NCI-H1417 treated with DMSO at 0.1 percent for 48 hours (cell line): Measurements from ENCODE around the gene PRRX2.
"Not testable (repeated sequence)": the region's sequence is repeated elsewhere in the genome, so short reads cannot be mapped to it uniquely, and the experiment has no call there.

Source experiments
- DNase-seq: peaks from one replicate; lab custom pipeline; 2025; lab: John Stamatoyannopoulos, UW

The PRRX2 gene

DNA sequence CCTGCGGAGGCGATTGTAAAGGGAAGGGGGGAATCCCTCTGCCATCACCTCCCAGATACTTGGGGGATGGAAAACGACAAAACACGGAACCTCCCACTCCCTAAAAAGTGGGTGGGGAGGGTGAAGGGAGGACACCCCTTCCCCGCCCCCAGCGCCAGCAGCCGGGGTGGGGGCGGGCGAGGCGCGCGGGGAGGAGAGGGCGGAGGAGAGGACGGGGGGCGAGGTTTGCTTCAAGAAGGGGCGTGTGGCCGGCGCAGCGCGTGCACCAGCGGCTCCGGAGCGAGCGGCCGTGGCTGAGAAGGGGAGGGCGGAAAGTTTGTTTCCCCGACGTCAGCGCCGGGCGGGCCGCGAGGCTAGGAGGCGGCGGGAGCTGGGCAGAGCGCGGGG lies at the start of gene PRRX2:
PRRX2 (plus strand) TSS at position 259 of the 387 bp plus-strand sequence. CDS start 221 bp downstream, outside the sequence.
- no peak for DNase-seq

DNA sequence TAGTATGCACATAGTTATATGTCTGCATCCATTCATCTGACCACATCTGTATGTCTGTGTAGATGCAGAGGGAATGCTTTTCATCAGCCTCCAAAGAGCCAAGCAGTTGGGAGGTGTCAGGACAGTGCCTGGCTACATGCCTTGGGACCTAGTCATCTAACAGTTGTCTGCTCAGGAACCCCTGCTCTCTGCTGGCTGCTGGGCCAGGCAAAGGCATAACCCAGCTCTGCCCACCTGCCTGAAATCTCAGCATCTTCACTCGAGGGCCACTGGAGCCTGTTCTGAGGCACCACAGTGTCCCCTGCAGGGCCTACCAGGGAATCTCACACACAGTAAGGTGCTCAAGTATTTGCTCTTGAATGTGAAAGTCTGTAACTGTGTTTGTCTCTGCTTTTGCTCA lies 48.3 kb upstream of the PRRX2 start:
- no peak for DNase-seq

DNA sequence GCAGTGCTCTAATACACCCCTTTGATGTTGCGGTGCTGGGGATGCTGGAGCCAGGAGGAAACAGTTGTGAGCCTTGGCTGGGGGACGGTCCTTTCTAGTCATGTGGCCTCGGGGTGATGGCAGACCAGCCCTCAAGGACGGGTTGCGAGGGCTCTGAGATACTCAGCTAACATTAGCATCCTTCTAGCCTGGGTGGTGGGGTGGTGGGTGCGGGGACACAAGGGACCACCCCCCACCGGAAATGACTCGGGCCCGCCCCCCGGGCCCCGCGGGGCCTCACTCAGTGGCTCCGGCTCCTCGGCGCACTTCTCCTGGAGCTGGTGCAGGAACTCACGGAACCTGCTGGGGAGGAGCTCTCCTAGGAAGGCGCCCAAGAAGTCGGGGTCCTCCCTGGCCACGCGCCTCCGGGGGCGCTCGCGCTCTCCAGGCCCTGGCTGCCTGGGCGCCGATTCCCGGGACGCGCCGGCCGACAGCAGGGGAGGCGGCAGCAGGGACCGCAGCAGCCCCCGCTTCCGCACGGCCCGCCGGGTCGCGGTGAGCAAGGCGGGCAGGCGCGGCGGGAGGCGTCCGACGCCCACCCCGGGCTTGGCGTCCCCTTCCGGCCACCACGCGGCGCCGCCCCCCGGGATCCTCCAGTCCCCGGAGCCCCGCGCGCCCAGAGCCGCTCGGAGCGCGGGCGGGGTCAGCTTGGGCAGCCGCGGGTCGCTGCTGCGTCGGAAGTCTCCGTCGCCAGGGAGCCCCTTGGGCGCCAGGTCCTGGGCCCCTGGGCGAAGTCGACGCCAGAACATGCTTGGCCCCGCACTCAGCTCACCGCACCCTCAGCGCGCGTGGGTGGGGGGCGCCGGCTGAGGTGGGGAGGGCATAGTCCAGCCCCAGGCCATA lies 45.4 kb upstream of the PRRX2 start:
- DNase-seq, result no peak

DNA sequence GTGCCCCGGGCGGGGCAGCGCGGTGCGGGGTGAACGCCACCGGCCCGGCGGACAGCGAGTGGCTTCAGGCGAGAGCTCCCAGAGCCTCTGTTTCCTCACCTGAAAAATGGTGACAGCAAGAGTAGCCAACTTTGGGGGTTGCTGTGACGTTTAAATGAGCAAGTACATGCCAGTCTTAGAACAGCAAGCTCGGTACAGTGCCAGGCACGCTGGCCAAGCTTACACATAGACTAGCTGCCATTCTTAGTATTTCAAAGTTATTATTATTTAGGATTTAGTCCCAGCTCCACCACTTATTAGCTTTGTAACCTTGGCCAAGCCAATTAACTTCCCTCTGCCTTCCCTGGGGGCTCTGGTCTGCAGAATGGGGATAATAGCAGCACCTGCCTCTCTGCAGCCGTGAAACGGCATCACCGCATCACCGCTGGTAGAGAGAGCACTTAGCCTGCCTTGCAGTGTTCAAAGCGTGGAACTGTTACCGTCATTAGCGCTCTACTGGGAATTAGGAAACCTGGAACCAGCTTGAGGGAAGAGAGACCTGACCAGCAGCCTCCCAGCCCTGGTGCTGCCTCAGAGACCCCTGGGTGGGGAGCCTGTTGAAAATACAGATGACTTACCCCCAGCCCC lies 44.7 kb upstream of the PRRX2 start, which contains the start of gene C9orf50:
C9orf50 (minus strand) TSS at position 433 of the 627 bp plus-strand sequence. CDS start 527 bp downstream, outside the sequence.
- DNase-seq, result no peak

DNA sequence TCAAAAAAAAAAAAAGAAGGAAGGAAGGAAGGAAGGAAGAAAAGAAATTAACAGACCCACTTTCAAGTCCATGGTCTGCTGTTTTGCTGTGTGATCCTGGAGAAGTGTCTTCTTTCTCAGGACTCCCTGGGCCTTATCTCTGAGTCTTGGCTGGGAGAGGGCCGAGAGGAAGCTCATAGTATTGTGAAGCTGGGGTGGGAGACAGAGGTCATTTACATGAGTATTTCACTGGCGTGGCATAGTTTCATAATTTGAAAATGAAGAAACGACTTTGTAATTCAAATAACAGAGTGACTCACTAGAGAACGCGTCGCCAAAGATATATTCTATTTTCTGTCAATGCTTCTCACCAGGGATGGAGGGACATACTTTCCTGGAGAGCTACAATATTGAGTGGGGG lies 42.1 kb upstream of the PRRX2 start:
- no peak for DNase-seq

DNA sequence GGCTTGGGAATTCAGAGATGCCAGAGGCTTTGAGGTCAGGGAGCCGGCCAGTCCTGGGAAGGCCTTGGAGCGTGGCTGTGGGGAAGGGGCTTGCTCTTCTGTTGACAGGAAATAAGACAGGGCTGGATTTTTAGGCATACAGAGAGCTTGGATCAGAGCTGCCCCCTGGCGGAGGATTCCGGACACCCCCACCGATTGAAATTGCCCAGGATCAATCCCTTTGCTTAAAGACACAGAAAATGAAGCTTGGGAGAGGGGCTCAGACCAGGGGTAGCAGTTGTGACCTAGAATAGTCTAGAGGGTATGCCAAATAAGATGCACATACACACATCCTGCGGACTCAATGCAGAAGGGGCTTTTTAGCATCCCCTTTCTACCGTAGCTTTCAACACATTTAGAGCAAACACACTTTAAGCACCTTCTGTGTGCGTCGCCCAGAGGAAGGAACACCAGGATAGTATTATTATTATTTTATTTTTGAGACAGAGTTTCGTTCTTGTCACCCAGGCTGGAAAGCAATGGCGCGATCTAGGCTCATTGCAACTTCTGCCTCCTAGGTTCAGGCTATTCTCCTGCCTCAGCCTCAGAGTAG lies 41.2 kb upstream of the PRRX2 start:
- no peak for DNase-seq

DNA sequence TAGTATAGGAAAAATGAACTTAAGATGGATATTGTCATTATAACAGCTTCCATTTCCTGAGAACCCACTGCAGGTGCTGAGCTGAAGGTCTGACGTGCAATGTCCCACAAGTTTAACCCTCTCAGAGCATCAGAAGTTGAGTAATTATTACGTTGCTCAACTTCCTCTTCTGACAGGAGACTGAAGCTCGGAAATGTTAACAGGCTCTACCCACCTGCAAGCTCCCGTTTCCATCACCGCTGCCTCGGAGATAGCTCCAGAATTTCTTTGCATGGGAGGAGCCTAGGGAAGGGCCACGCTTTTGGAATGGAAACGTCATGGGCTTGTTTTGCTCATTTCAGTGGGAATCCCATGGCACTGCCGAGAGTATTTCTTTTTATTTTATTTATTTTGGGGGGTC lies 40.5 kb upstream of the PRRX2 start:
- DNase-seq, result no peak

DNA sequence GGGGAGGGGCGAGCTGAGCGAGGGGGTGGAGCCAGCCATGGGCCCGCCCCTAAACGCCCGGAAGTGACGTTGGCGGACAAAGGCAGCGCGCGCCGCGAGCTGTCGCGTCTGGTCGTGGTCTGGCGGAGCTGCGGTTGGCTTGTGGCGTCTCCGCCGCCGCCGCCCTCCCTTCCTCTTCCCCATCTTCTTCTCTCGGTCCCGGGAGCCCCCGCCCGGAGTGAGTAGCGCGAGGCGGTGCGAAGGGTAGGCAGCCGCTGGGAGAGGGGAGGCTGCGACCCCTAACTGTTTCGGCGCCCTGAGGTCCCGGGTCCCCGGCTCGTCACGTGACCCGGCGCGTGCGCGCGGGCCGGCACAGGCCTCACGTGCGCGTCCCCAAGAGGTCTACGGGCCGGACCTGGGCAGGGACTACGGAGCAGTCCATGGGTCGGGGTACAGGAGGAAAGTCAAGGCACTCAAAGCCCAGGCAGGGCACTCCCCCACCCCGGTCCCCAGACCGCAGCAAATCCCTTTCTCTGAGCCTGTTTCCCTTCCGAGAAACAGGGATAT lies 39.3 kb upstream of the PRRX2 start, which contains the start of gene NTMT1:
NTMT1 (plus strand) TSS at position 85 of the 546 bp plus-strand sequence. CDS start 6,541 bp downstream, outside the sequence.
- DNase-seq, result peak; percentile 24

DNA sequence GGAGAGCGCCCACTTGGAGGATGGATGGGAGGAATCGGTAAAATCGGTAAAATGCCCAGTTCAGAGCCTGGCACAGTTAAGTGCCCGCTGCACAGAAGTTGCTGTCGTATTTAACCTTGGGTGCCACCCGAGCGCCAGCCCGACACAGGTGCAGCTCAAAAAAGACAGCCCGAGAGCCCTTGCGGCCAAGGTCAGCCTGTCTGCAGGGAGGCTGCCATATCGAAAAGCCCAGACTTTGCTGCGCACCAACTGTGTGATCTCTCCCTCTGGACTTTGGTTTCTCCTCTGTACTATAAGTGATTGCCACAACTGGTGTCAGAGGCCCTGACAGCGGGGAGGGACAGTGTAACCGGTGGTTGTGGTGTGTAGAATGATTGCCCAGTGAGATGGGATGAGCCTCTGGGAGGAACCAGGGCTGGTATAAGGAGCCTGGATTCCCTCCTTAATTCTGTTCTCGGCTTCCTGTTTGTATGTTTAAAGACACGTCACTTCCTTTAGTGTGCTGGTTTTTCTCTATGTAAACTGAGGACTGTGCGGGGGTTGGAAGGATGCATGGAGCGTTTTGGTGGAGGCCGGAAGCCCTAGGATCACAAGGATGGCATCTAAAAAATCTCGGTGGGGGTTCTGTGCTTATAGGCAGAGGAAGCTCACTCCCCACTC lies 38.7 kb upstream of the PRRX2 start:
- DNase-seq, result no peak

DNA sequence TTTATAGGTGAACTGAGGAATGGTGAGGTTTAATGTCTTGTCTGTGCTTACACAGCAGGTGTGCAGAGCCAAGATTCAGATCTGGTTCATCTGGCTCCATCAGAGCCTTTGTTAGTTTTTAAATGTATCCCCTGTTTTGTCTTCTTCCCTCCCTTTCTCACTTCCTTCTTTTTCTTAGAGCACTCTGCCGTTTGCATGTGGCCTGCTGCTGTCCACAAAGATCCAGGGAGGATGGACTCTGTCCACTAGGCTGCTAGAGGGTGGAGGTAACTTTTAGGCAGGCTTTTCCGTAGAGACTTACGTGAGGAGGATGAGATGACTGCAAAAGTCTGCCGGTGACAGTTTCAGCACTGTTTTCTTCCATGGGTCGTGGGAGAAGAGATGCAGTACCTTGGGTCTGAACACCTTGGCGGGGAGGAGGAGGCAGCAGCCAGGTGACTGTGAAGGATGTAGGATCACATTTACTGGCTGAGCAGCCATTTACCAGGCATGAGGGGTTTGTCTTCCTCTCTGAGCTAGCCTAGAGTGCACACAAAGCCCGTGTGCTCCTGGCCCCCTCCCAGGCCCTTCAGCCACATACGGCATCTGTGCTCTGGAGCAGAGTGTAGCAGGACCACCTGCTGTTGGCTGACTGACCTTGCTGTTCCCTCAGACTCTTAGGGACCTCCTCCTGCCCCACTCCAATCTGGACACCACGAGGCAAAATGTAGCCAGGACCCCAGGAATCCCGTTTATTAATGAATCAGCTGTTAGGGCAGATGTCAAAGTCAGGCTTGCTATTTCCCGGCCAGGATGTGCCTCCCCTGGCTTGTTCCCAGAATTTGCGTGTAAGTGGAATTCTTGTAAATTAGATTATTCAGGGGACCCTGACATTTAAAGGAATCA lies 37.6 kb upstream of the PRRX2 start:
- DNase-seq, result no peak

DNA sequence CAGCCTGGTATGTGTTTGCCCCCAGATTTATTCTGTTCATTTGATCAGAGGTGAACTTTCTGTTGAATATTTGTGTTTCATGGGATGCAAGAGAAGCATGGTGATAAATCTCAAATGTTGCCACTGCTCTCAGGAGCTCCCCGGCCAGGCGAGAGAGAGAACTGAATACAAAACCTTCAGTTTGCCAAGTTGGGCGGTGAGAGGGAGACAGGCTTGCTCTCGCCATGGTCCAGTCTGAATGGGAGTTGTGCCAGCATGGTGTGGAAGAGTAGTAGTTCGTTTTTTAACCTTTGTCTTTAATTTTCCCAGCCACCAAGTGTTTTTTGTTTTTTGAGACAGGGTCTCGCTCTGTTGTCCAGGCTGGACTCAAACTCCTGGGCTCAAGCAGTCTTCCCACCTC lies 36.7 kb upstream of the PRRX2 start:
- DNase-seq, result no peak

DNA sequence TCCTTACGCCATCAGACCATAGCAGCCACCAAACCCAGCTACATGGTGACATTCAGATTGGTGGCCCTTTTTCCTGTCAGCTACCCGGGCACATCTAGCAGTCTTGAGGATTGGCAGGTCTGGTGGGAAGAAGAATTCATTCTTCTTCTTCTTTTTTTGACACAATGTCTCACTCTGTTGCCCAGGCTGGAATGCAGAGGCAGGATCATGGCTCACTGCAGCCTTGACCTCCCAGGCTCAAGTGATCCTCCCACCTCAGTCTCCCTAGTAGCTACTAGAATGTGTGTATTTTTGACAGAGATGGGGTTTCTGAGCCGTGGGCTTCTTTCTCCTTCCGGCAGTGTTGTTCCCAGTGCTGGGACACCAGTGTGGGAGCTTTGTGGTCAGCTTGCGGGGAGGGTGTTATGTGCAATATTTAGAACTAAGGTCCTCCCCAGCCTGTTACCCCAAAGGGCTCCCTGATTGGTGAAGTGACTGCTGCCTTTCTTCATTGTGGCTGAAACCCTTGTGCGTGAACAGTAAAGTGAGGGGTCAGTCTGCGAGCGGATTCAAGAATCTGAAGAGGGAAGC lies 36.1 kb upstream of the PRRX2 start:
- DNase-seq, result no peak

DNA sequence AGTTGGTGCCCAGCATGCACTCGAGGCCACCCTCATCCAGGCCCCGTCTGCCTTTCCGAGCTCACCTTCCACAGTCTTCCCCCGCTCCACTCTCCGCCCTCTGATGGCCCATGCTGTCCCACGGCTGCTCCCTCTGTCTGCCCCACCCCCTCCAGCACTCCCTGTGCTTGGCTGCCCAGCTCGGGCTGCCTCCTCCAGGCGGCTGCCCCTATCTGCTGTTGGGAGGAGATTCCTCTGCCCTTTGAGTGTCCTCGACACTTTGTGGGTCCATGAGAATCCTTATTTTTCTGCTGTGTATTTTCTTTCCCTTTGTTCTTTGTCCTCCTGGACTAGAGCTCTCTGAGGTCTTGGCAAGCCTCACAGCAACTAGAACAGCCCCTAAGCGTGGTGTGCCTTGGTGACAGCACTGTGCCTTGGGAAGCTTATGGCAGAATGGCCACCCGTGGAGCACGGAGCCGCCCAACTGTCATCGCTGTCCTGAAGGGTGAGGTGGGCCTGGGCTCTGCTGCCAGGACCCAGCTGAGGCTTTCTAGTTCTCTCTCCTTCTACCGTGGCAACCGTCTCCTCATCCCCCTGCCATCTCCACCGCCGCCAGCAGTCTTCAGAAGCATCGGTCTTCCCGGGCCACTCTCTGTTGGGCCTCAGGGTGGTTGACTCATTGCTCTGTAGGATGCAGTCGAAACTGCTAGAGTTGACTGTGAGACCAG lies 34.3 kb upstream of the PRRX2 start:
- DNase-seq, result no peak

DNA sequence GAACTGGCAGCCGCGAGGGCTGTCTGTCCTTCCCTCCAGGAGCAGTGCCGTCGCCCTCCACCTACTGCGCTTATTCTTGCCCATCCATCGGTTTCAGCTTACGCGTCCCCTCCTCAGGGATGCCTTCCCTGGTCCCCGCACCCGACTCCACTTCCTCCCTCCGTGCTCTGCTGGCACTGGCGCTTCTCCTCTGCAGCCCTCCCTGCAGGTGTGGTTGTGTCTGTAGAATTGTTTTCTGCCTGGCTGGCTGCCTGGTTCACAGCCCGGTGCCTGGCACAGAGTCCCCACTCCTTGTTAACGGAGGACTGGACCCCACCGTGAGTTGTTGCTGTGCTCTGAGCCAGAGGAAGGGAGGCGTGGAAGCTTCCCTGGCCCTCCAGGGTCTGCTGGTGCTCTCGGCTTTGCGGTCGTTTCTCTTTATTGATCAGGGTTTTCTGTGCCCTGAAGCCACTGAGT lies 33.7 kb upstream of the PRRX2 start:
- no peak for DNase-seq

DNA sequence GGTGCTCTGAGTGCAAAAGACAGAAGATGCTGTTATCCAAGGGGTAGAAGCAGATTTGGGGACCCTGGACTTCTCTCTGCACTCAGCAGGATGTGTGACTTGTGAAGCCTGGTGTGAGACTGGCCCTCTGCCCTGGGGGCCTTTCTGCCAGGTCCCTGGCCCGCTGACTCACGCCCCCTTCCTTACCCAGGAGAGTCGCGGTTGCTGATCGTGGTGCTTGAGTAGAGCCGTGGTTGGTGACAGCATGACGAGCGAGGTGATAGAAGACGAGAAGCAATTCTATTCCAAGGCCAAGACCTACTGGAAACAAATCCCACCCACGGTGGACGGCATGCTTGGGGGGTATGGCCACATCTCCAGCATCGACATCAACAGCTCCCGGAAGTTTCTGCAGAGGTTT lies 33.0 kb upstream of the PRRX2 start:
- DNase-seq, result no peak

DNA sequence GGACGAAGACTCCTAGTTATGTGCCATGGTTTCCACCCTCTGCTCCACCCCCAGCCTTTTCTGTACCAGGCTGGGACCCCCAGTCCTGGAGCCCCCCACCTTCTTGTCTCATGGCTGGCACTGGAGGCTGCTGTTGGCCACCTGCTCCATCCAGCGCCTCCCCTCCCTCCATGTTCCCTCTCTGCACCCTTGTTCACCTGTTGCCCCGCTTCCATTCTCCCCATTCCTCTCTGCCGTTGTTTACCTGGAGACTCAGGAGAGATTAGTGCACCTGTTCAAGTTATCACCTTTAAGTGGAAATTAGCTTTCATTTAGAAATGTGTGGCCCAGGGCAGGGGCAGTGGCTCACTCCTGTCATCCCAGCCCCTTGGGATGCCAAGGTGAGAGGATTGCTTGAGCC lies 32.2 kb upstream of the PRRX2 start:
- no peak for DNase-seq

DNA sequence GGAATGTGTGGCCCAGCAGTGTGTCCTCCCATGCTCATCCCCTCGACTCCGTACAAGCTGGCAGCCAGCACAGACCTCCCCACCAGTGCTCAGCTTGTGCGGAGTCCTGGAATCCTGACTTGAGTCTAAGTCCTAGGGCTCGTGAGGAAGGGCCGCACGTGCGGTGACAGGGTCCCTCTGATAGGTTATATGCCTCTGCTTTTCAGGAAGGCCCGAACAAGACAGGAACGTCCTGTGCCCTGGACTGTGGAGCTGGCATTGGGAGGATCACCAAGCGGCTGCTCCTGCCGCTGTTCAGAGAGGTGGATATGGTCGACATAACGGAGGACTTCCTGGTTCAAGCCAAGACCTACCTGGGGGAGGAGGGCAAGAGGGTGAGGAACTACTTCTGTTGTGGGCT lies 31.6 kb upstream of the PRRX2 start:
- no peak for DNase-seq

DNA sequence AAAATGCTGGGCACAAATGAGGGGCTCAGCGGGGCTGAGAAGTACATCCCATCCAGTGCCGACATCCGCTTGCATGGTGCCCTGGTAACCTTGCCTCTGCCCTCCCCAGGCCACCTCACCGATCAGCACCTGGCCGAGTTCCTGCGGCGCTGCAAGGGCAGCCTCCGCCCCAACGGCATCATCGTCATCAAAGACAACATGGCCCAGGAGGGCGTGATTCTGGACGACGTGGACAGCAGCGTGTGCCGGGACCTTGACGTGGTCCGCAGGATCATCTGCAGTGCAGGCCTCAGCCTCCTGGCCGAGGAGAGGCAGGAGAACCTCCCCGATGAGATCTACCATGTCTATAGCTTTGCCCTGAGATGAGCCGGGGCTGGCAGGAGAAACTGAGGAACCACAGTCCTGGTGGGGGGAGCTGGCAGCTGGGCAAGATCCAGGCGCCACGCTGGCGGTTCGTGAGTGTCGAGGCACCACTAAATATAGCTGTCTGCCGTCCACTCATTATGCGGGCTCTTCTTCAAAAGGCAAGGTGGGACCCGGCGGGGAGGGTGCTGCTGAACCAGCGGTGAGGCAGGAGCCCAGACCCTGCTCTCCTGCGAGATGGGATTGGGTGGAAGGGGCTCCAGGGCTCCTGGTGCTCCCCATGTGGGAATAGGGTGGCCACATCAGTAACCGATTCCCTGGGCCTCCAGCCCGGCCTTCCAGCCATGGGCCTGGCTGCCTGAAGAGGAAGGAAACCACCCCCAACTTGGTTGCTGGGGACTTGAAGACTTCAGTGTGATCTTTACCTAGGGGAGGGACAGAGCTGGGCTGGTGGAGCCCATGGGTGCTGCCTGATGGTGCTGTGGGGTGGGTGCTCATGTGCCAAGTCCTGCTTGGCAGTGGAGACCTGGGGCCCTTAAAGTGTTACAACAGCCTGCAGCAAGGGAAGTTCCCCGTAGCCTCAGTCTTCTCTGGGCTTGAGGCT lies 30.1 kb upstream of the PRRX2 start:
- DNase-seq, result no peak

DNA sequence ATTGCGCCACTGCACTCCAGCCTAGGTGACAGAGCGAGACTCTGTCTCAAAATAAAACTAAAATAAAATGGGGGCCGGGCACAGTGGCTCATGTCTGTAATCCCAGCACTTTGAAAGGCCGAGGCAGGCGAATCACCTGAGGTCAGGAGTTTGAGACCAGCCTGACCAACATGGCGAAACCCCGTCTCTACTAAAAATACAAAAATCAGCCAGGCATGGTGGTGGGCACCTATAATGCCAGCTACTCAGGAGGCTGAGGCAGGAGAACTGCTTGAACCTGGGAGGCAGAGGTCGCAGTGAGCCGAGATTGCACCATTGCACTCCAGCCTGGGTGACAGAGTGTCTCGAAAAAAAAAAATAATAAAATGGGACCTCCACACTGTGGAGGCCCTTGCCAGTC lies 29.1 kb upstream of the PRRX2 start:
- DNase-seq, result not testable (repeated sequence)
